Kidney (tissue), 14 donors: Measurements from ENCODE around the gene OR2G3. TPM values are rescaled to one million over a fixed set of nuclear protein-coding genes. Genes with fewer than 3 reads are reported as not detected.

Experiments
- DNase-seq, 5 donors: peaks; one replicate each; pipeline ENCODE4 v3.0.0-alpha.2; 2013 to 2020
- FAIRE-seq: peaks from 2 replicates; lab custom pipeline; 2012; peaks lifted over from hg19 to GRCh38; lab: Jason Lieb, UNC
- H3K27ac ChIP-seq, 2 donors: one replicate each; pipeline ENCODE4 v1.7.0; 2013; ENCODE audit warnings: low read depth in 2 of 2, low read length in 2 of 2, inconsistent platforms in 1 of 2
- H3K27me3 ChIP-seq: one replicate; pipeline ENCODE4 v1.7.1; 2013; ENCODE audit warnings: low read length, inconsistent platforms; ENCODE audit not compliant: control insufficient read depth, insufficient read depth
- H3K36me3 ChIP-seq, 3 donors: one replicate each; pipeline versions ENCODE4 v1.7.0 to v1.7.1; 2013; ENCODE audit warnings: low read length in 3 of 3, control low read depth in 1 of 3, inconsistent platforms in 1 of 3; ENCODE audit not compliant: insufficient read depth in 3 of 3, control insufficient read depth in 2 of 3
- H3K4me1 ChIP-seq, 3 donors: one replicate each; pipeline versions ENCODE4 v1.7.0 to v1.7.1; 2013; ENCODE audit warnings: low read length in 3 of 3, inconsistent platforms in 1 of 3, low read depth in 1 of 3; ENCODE audit not compliant: control insufficient read depth in 2 of 3, insufficient read depth in 2 of 3
- H3K4me3 ChIP-seq, 3 donors: one replicate each; pipeline versions ENCODE4 v1.7.0 to v1.8.1; 2013; ENCODE audit warnings: low read length in 3 of 3, control low read depth in 1 of 3, inconsistent platforms in 1 of 3
- H3K9ac ChIP-seq, 3 donors: one replicate each; pipeline versions ENCODE4 v1.7.0 to v1.7.1; 2013; ENCODE audit warnings: low read length in 3 of 3, control low read depth in 1 of 3, inconsistent platforms in 1 of 3
- H3K9me3 ChIP-seq, 3 donors: one replicate each; pipeline versions ENCODE4 v1.7.0 to v1.7.1; 2013; ENCODE audit warnings: low read length in 3 of 3, control low read depth in 1 of 3, inconsistent platforms in 1 of 3; ENCODE audit not compliant: control insufficient read depth in 2 of 3, insufficient read depth in 1 of 3
- CTCF ChIP-seq: IDR thresholded peaks from 3 replicates; pipeline ENCODE4 v1.5.1; 2012; ENCODE audit warnings: mild to moderate bottlenecking, moderate library complexity, borderline replicate concordance; ENCODE audit not compliant: insufficient read depth; ENCODE audit errors: extremely low read depth
- intact Hi-C: fragments of 100-400 bp; cut with DNase I; formaldehyde crosslinking; loops from one replicate; pipeline ENCODE4 v1.11.1; 2022
- polyA plus RNA-seq: library from polyadenylated mRNA; stranded (reverse); fragments of 350-450 nt; fragmentation: Illumina TruSeq; extraction: RNeasy Lipid Tissue Mini Kit (QIAGEN cat#74804); gene quantifications from one replicate; pipeline ENCODE4 v1.2.3, GENCODE V29; 2014; ENCODE audit warnings: low read depth, low replicate concordance; ENCODE audit not compliant: insufficient read depth
- total RNA-seq: library from RNA; stranded (reverse); fragmentation: NEBNext Ultra II Directional; extraction: Animal tissue kit (Norgen Biotek cat#: 25700); gene quantifications from one replicate; pipeline ENCODE4 v1.2.1, GENCODE V29; 2021
- donor health status: control.
- donor health status: control.
- donor health status: control.
- donor health status: control.
- donor health status: control.
- donor health status: DM: yes; HTN: yes; CAD: no.
- donor health status: Normal renal cell carcinoma (clear cell type).

Gene OR2G3
- total and polyA plus RNA-seq, 2 donors from 2014 or later: not detected

- intact Hi-C loops: no loop called here
- Histone ChIP-seq H3K4me3 (no peak overlapping the region), H3K27me3 (no peaks in the 10 kb centered on the region), H3K4me1 (no peaks in the 10 kb centered on the region), H3K27ac (no peak overlapping the region), H3K9ac (no peak overlapping the region), H3K9me3 (no peaks in the 10 kb centered on the region), H3K36me3 (no peaks in the 10 kb centered on the region)
- no peak for DNase-seq
- no peak for TF ChIP-seq CTCF
- FAIRE-seq: no peak
These were observed 47.7 kb downstream of the OR2G3 start for GRCh38 chr1:247653040-247653439.

Other genes with a start within 250 kb of the OR2G3 start
- 4.0 TPM for gene NLRP3, start 189.4 kb upstream of the OR2G3 start, total RNA-seq
- gene NLRP3, start 189.4 kb upstream of the OR2G3 start, polyA plus RNA-seq: not detected
- gene OR2B11, start 147.5 kb upstream of the OR2G3 start, total RNA-seq: not detected
- not detected for gene OR2B11, start 147.5 kb upstream of the OR2G3 start, polyA plus RNA-seq
- 0.06 TPM for gene OR2C3, start 69.1 kb upstream of the OR2G3 start, total RNA-seq
- not detected for gene OR2C3, start 69.1 kb upstream of the OR2G3 start, polyA plus RNA-seq
- gene GCSAML, start 56.5 kb upstream of the OR2G3 start, total RNA-seq: 1.8 TPM
- not detected for gene GCSAML, start 56.5 kb upstream of the OR2G3 start, polyA plus RNA-seq
- gene OR2G2, start 17.2 kb upstream of the OR2G3 start, total RNA-seq: not detected
- gene OR2G2, start 17.2 kb upstream of the OR2G3 start, polyA plus RNA-seq: not detected
- gene OR13G1, start 74.2 kb downstream of the OR2G3 start, total RNA-seq: not detected
- not detected for gene OR13G1, start 74.2 kb downstream of the OR2G3 start, polyA plus RNA-seq
- gene OR6F1, start 111.1 kb downstream of the OR2G3 start, total RNA-seq: not detected
- not detected for gene OR6F1, start 111.1 kb downstream of the OR2G3 start, polyA plus RNA-seq
- not detected for gene OR14K1, start 133.0 kb downstream of the OR2G3 start, total RNA-seq
- gene OR14K1, start 133.0 kb downstream of the OR2G3 start, polyA plus RNA-seq: not detected
- gene OR14A2, start 142.6 kb downstream of the OR2G3 start, total RNA-seq: not detected
- gene OR14A2, start 142.6 kb downstream of the OR2G3 start, polyA plus RNA-seq: not detected
- not detected for gene OR1C1, start 155.0 kb downstream of the OR2G3 start, total RNA-seq
- gene OR1C1, start 155.0 kb downstream of the OR2G3 start, polyA plus RNA-seq: not detected
- not detected for gene OR14A16, start 218.5 kb downstream of the OR2G3 start, total RNA-seq
- not detected for gene OR14A16, start 218.5 kb downstream of the OR2G3 start, polyA plus RNA-seq
- not detected for gene OR11L1, start 236.3 kb downstream of the OR2G3 start, total RNA-seq
- not detected for gene OR11L1, start 236.3 kb downstream of the OR2G3 start, polyA plus RNA-seq